H1 (cell line): Measurements from ENCODE around the gene KCNT1.

ENCODE experiments used
- CHD1 ChIP-seq: IDR thresholded peaks from 2 replicates; pipeline ENCODE4 v1.6.1; 2012; ENCODE audit warnings: low read depth, low read length, improper control_type of control experiment
- CHD2 ChIP-seq: IDR thresholded peaks from 2 replicates; pipeline ENCODE4 v1.6.1; 2012; ENCODE audit warnings: low read length, improper control_type of control experiment
- GABPA ChIP-seq: IDR thresholded peaks from 2 replicates; pipeline ENCODE4 v1.6.1; 2011; ENCODE audit warnings: mild to moderate bottlenecking, low read length, moderate library complexity, borderline replicate concordance; ENCODE audit not compliant: insufficient read depth
- JUND ChIP-seq: IDR thresholded peaks from 2 replicates; pipeline ENCODE4 v1.6.1; 2011; ENCODE audit warnings: mild to moderate bottlenecking, improper control_type of control experiment, low read length
- POLR2A ChIP-seq, 2 experiments: IDR thresholded peaks; 1 replicate in 1 of 2; 2 replicates in 1 of 2; pipeline ENCODE4 v1.6.1; 2011; ENCODE audit warnings: low read depth in 2 of 2, low read length in 2 of 2, mild to moderate bottlenecking in 2 of 2; ENCODE audit errors: control extremely low read depth in 1 of 2
- ZNF274 ChIP-seq: IDR thresholded peaks from 2 replicates; pipeline ENCODE4 v1.7.0; 2012; ENCODE audit warnings: low read length, borderline replicate concordance; ENCODE audit errors: extremely low read depth
- TF ChIP-seq, protein P1 (sequence below), 3 experiments: IDR thresholded peaks; 1 replicate in 2 of 3; 2 replicates in 1 of 3; pipeline versions ENCODE4 v1.5.1 to v1.6.1; 2011; ENCODE audit warnings: low read length in 3 of 3, mild to moderate bottlenecking in 3 of 3, inconsistent platforms in 2 of 3, low read depth in 1 of 3, moderate library complexity in 1 of 3; ENCODE audit not compliant: insufficient read depth in 1 of 3; ENCODE audit errors: control extremely low read depth in 1 of 3

DNA sequence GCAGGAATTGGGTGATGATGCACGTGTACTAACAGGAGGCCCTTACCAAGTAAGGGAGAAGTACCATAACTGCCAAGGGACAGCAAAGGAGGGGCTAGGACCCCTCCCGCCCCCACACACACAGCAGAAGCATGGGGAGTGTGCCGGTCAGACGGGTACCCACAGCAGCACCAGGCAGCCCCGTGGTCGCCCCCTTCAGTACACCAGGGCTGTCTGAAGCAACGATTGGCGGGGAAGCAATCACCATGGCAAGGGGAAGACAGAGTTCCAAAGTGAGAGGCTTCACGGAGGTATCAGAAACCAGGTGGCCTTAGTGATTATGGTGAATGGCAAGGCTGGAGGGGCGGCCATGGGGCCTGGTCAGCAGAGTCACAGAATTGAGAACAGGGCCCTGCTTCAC is 133.1 kb downstream of the KCNT1 start:
- TF ChIP-seq CHD1, result no peak
- TF ChIP-seq JUND, result no peak
- TF ChIP-seq POLR2A (IDR thresholded peaks at IDR 0.05; ENCODE audit: control extremely low read depth in 1 of 2, low read depth in 2 of 2, low read length in 2 of 2), result no peak
- TF ChIP-seq CHD2, result no peak
- TF ChIP-seq, protein P1, sequence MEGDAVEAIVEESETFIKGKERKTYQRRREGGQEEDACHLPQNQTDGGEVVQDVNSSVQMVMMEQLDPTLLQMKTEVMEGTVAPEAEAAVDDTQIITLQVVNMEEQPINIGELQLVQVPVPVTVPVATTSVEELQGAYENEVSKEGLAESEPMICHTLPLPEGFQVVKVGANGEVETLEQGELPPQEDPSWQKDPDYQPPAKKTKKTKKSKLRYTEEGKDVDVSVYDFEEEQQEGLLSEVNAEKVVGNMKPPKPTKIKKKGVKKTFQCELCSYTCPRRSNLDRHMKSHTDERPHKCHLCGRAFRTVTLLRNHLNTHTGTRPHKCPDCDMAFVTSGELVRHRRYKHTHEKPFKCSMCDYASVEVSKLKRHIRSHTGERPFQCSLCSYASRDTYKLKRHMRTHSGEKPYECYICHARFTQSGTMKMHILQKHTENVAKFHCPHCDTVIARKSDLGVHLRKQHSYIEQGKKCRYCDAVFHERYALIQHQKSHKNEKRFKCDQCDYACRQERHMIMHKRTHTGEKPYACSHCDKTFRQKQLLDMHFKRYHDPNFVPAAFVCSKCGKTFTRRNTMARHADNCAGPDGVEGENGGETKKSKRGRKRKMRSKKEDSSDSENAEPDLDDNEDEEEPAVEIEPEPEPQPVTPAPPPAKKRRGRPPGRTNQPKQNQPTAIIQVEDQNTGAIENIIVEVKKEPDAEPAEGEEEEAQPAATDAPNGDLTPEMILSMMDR (IDR thresholded peaks at IDR 0.05; ENCODE audit: control extremely low read depth in 1 of 3, insufficient read depth in 1 of 3, low read depth in 1 of 3, low read length in 3 of 3), result peak in 1 of 3 experiments; percentile 36; a peak in 1 of 4 replicates
- TF ChIP-seq GABPA, result no peak
- TF ChIP-seq ZNF274, result no peak
